ENCODE data around the gene STAT6.

DNA sequence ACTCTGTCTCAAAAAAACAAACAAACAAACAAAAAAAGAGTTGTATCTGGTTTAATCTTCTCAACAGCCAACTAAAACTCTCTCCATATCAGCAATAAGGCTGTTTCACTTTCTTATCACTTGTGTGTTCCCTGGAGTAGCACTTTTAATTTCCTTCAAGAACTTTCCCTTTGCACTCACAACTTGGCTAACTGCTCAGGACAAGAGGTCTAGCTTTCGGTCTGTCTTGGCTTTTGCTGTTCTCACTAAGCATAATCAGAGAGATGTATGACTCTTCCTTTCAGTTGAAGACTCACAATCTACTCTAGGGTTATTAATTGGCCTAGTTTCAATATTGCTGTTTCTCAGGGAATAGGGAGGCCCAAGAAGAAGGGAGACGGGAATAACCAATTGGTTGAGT lies 44.9 kb downstream of the STAT6 start:
- TF ChIP-seq POLR2A (IDR thresholded peaks at IDR 0.05; ENCODE audit: low read depth, low read length) (no peak), NBN (IDR thresholded peaks at IDR 0.05) (no peak), EP300 (IDR thresholded peaks at IDR 0.05; ENCODE audit: borderline replicate concordance in 1 of 2, control insufficient read depth in 1 of 2, low read depth in 2 of 2, low read length in 2 of 2) (no peak), CBX5 (IDR thresholded peaks at IDR 0.05; ENCODE audit: low read depth) (no peak), ZNF274 (IDR thresholded peaks at IDR 0.05; ENCODE audit: insufficient read depth, insufficient read length) (no peak), STAT3 (IDR thresholded peaks at IDR 0.05; ENCODE audit: low read depth, low read length) (no peak)
- TF ChIP-seq, protein P1, sequence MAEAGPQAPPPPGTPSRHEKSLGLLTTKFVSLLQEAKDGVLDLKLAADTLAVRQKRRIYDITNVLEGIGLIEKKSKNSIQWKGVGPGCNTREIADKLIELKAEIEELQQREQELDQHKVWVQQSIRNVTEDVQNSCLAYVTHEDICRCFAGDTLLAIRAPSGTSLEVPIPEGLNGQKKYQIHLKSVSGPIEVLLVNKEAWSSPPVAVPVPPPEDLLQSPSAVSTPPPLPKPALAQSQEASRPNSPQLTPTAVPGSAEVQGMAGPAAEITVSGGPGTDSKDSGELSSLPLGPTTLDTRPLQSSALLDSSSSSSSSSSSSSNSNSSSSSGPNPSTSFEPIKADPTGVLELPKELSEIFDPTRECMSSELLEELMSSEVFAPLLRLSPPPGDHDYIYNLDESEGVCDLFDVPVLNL (IDR thresholded peaks at IDR 0.05; ENCODE audit: low read depth, low read length): no peak
- TF ChIP-seq, protein P2, sequence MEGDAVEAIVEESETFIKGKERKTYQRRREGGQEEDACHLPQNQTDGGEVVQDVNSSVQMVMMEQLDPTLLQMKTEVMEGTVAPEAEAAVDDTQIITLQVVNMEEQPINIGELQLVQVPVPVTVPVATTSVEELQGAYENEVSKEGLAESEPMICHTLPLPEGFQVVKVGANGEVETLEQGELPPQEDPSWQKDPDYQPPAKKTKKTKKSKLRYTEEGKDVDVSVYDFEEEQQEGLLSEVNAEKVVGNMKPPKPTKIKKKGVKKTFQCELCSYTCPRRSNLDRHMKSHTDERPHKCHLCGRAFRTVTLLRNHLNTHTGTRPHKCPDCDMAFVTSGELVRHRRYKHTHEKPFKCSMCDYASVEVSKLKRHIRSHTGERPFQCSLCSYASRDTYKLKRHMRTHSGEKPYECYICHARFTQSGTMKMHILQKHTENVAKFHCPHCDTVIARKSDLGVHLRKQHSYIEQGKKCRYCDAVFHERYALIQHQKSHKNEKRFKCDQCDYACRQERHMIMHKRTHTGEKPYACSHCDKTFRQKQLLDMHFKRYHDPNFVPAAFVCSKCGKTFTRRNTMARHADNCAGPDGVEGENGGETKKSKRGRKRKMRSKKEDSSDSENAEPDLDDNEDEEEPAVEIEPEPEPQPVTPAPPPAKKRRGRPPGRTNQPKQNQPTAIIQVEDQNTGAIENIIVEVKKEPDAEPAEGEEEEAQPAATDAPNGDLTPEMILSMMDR (IDR thresholded peaks at IDR 0.05 in 2 of 3, conservative IDR thresholded peaks at IDR 0.05 in 1 of 3; ENCODE audit: control insufficient read depth in 2 of 3, extremely low read depth in 1 of 3, insufficient read depth in 1 of 3, low read depth in 3 of 3, low read length in 3 of 3): no peak
